Measurements from ENCODE around the gene EBPL.

Gene EBPL

DNA sequence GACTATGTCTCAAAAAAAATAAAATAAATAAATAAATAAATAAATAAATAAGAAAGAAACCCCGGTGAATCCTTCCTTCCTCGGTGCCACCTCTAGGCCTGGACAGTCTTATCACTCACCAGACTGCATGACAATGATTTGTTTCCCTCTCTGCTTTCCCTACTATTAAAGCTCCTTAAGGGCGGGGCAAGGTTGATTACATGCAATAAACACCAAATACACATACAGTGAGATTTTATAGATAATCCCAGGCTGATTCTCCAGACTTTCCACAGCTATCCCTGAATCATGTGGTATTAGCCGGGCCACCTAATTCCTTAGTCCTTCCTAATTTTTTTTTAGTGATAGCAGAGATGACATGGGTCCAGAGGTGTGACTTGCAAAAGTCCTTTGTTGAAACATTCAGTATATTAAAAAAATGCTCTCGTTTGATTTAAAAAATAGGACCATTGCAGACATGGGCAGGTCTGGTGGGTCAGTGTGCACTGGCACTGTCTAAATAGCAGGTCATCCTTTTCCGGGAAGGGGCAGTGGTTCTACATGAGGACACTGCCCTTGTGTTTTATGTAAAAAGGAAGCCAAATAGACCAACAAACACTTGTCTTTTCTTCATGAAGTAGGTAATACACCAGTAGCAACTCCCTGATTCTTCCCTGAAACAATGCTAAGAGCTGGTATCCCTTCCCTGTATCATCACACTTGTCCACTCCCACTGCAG, 14.5 kb downstream of the EBPL start:
- Histone ChIP-seq H3K36me3 (ENCODE audit: insufficient read depth, insufficient read length, low read length) (peaks cover 5% of the 10 kb centered on the region), H3K9ac (ENCODE audit: insufficient read length, low read depth) (no peak overlapping the region), H3K4me1 (ENCODE audit: insufficient read depth, insufficient read length) (no peaks in the 10 kb centered on the region), H3K4me3 (ENCODE audit: insufficient read length, low read depth) (no peak overlapping the region), H3K9me3 (ENCODE audit: insufficient read depth, low read length) (peaks cover 11% of the 10 kb centered on the region; the same call in 1 of the 2 replicates), H3K27me3 (ENCODE audit: insufficient read depth, insufficient read length) (no peaks in the 10 kb centered on the region)
- DNase-seq (ENCODE audit: low read depth, low spot score): no peak
- TF ChIP-seq SUZ12 (IDR thresholded peaks at IDR 0.05; ENCODE audit: extremely low read depth, insufficient read depth, insufficient read length) (no peak), ZNF274 (IDR thresholded peaks at IDR 0.05; ENCODE audit: low read depth, low read length) (no peak), YY1 (IDR thresholded peaks at IDR 0.05; ENCODE audit: insufficient read depth, insufficient read length) (no peak)

DNA sequence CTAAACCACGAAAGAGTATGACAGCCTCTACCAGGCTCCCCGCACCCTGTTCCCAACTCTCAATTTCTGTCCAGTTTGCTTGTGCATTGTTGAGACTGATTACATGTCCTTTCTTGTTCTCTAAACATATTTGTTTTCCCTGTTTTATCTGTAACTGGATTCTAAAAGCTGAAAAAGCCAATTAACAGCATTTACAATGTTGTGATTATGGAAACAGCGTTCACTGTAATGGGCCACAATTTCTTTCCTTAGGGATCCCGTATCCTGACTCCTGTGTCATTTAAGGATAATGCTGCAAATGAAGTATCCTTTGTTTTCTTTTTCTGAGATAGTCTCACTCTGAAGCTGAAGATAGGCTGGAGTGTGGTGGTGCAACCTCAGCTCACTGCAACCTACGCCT, 20.5 kb downstream of the EBPL start:
- DNase-seq (ENCODE audit: low read depth, low spot score): no peak
- Histone ChIP-seq H3K9me3 (ENCODE audit: insufficient read depth, low read length) (no peaks in the 10 kb centered on the region), H3K36me3 (ENCODE audit: insufficient read depth, insufficient read length, low read length) (peaks cover 13% of the 10 kb centered on the region), H3K4me1 (ENCODE audit: insufficient read depth, insufficient read length) (no peaks in the 10 kb centered on the region), H3K27me3 (ENCODE audit: insufficient read depth, insufficient read length) (no peaks in the 10 kb centered on the region), H3K4me3 (ENCODE audit: insufficient read length, low read depth) (no peak overlapping the region), H3K9ac (ENCODE audit: insufficient read length, low read depth) (no peak overlapping the region)
- no peak for TF ChIP-seq SUZ12 (IDR thresholded peaks at IDR 0.05; ENCODE audit: extremely low read depth, insufficient read depth, insufficient read length)
- no peak for TF ChIP-seq YY1 (IDR thresholded peaks at IDR 0.05; ENCODE audit: insufficient read depth, insufficient read length)
- no peak for TF ChIP-seq ZNF274 (IDR thresholded peaks at IDR 0.05; ENCODE audit: low read depth, low read length)

DNA sequence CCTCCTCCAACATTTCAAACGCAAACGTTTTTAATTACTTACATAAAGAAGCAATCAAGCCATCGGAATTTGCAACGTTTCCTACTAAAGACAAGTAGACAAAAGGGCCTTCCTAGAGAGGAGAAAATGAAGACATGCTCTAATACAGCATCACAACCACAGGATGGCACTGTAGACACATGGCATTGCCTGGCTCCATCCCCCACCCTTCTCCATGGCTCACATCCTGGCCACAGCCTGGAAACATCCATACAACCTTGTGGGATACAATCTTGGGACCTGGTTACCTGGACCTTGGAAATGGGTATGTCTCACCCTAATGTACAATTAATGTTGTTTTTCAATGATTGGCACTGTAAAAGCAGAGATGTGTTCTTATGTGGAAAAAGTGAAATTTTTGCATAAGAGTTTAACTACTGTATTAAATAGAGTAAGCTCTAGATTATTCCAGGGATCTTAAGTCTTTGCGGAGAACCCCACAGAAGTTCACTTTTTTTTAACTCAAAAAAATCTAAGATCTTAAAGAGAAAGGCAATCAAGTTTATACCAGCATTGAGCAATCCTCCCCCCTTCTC, 21.5 kb downstream of the EBPL start:
- no peak overlapping the region for H3K9ac ChIP-seq (ENCODE audit: insufficient read length, low read depth)
- H3K36me3 ChIP-seq (ENCODE audit: insufficient read depth, insufficient read length, low read length): peaks cover 15% of the 10 kb centered on the region
- H3K4me3 ChIP-seq (ENCODE audit: insufficient read length, low read depth): no peak overlapping the region
- peak; percentile 50 for DNase-seq (ENCODE audit: low read depth, low spot score)
- no peaks in the 10 kb centered on the region for H3K9me3 ChIP-seq (ENCODE audit: insufficient read depth, low read length)
- no peak for TF ChIP-seq ZNF274 (IDR thresholded peaks at IDR 0.05; ENCODE audit: low read depth, low read length)
- no peak for TF ChIP-seq YY1 (IDR thresholded peaks at IDR 0.05; ENCODE audit: insufficient read depth, insufficient read length)
- H3K4me1 ChIP-seq (ENCODE audit: insufficient read depth, insufficient read length): no peaks in the 10 kb centered on the region
- no peaks in the 10 kb centered on the region for H3K27me3 ChIP-seq (ENCODE audit: insufficient read depth, insufficient read length)

DNA sequence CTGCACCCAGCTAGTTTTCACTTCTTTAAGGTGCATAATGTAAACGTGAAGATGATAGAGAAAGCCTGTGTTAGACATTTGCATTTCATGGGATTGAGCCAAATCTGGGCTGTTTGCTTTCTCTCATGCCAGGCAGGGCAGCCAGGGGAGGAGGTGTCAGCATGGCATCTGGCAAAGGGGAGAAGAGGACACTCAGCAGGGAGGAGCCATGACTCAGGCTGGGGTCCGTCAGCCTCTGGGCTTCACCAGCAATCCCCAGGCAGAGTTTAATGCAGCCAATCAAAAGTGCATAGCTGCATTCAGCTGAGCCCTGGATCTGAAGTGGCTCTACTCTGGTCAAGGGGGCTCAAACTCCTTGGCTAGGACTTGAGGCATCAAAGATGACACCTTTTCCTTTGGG, 23.5 kb downstream of the EBPL start:
- Histone ChIP-seq H3K36me3 (ENCODE audit: insufficient read depth, insufficient read length, low read length) (peaks cover 15% of the 10 kb centered on the region), H3K4me1 (ENCODE audit: insufficient read depth, insufficient read length) (no peaks in the 10 kb centered on the region), H3K9me3 (ENCODE audit: insufficient read depth, low read length) (no peaks in the 10 kb centered on the region), H3K27me3 (ENCODE audit: insufficient read depth, insufficient read length) (no peaks in the 10 kb centered on the region), H3K4me3 (ENCODE audit: insufficient read length, low read depth) (no peak overlapping the region), H3K9ac (ENCODE audit: insufficient read length, low read depth) (no peak overlapping the region)
- no peak for TF ChIP-seq YY1 (IDR thresholded peaks at IDR 0.05; ENCODE audit: insufficient read depth, insufficient read length)
- no peak for TF ChIP-seq ZNF274 (IDR thresholded peaks at IDR 0.05; ENCODE audit: low read depth, low read length)
- no peak for TF ChIP-seq SUZ12 (IDR thresholded peaks at IDR 0.05; ENCODE audit: extremely low read depth, insufficient read depth, insufficient read length)
- DNase-seq (ENCODE audit: low read depth, low spot score): no peak

DNA sequence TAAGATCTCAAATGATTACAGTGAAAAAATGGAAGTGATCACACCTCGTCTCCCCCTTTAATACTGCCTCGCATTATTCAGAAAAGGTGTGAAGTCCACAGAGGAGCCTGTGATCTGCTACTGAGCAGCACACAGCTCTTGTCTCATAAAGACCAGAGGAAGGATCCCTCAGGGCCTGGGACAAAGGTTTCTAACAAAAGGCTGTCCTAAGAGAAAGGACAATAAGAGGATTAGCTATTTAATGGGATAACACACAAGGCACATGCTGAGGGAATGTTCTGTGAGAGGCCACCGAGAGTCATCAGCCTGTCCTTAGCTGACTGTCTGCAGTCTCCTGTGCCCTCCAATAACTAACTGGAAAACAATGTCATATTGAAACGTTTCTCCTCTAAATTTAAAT, 26.7 kb downstream of the EBPL start:
- TF ChIP-seq YY1 (IDR thresholded peaks at IDR 0.05; ENCODE audit: insufficient read depth, insufficient read length) (no peak), ZNF274 (IDR thresholded peaks at IDR 0.05; ENCODE audit: low read depth, low read length) (no peak), SUZ12 (IDR thresholded peaks at IDR 0.05; ENCODE audit: extremely low read depth, insufficient read depth, insufficient read length) (no peak)
- no peaks in the 10 kb centered on the region for H3K9me3 ChIP-seq (ENCODE audit: insufficient read depth, low read length)
- no peak overlapping the region for H3K9ac ChIP-seq (ENCODE audit: insufficient read length, low read depth)
- H3K36me3 ChIP-seq (ENCODE audit: insufficient read depth, insufficient read length, low read length): peaks cover 27% of the 10 kb centered on the region
- no peaks in the 10 kb centered on the region for H3K4me1 ChIP-seq (ENCODE audit: insufficient read depth, insufficient read length)
- H3K4me3 ChIP-seq (ENCODE audit: insufficient read length, low read depth): no peak overlapping the region
- H3K27me3 ChIP-seq (ENCODE audit: insufficient read depth, insufficient read length): no peaks in the 10 kb centered on the region
- DNase-seq (ENCODE audit: low read depth, low spot score): peak; percentile 36

DNA sequence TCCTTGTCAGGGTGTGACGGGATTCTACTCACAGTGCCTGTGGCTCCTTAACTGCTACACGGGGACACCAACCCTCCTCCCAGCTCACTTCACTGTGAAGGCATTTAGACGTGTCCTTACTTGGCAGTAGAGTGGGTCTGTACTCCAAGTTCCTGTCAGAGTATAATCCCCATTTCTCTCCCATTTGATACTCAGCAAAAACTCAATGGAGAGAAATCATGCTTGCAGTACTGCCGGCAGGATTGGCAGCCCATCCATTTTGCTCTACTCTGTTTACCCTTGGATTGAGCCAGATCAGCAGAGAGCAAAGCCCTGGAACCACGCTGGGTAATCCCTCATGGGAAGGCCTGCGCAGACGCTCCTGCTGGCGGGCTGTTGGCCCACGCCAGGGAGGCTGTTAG, 34.0 kb downstream of the EBPL start:
- Histone ChIP-seq H3K9me3 (ENCODE audit: insufficient read depth, low read length) (no peaks in the 10 kb centered on the region), H3K36me3 (ENCODE audit: insufficient read depth, insufficient read length, low read length) (peaks cover 11% of the 10 kb centered on the region), H3K27me3 (ENCODE audit: insufficient read depth, insufficient read length) (no peaks in the 10 kb centered on the region), H3K4me1 (ENCODE audit: insufficient read depth, insufficient read length) (no peaks in the 10 kb centered on the region), H3K4me3 (ENCODE audit: insufficient read length, low read depth) (no peak overlapping the region), H3K9ac (ENCODE audit: insufficient read length, low read depth) (no peak overlapping the region)
- TF ChIP-seq YY1 (IDR thresholded peaks at IDR 0.05; ENCODE audit: insufficient read depth, insufficient read length) (no peak), ZNF274 (IDR thresholded peaks at IDR 0.05; ENCODE audit: low read depth, low read length) (no peak), SUZ12 (IDR thresholded peaks at IDR 0.05; ENCODE audit: extremely low read depth, insufficient read depth, insufficient read length) (no peak)
- DNase-seq (ENCODE audit: low read depth, low spot score): no peak

DNA sequence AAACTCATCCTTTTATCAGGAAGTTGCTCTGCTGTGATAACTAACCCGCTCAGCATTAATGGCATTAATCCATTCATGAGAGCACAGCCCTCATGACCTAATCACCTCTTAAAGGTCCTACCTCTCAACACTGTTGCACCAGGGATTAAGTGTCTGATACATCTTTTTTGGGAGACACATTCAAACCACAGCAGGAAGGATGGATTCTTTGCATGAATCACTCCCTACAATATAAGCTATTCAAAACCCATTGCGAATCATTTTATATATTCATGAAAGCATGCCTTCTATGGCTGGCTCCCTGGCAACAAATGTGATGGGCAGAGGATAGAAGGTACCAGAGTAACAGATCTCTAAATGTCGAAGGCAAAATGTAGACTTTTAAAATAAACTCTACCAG, 35.4 kb downstream of the EBPL start:
- Histone ChIP-seq H3K9me3 (ENCODE audit: insufficient read depth, low read length) (no peaks in the 10 kb centered on the region), H3K4me1 (ENCODE audit: insufficient read depth, insufficient read length) (no peaks in the 10 kb centered on the region), H3K4me3 (ENCODE audit: insufficient read length, low read depth) (no peak overlapping the region), H3K27me3 (ENCODE audit: insufficient read depth, insufficient read length) (no peaks in the 10 kb centered on the region), H3K36me3 (ENCODE audit: insufficient read depth, insufficient read length, low read length) (peaks cover 5% of the 10 kb centered on the region), H3K9ac (ENCODE audit: insufficient read length, low read depth) (no peak overlapping the region)
- TF ChIP-seq SUZ12 (IDR thresholded peaks at IDR 0.05; ENCODE audit: extremely low read depth, insufficient read depth, insufficient read length): no peak
- TF ChIP-seq YY1 (IDR thresholded peaks at IDR 0.05; ENCODE audit: insufficient read depth, insufficient read length): no peak
- TF ChIP-seq ZNF274 (IDR thresholded peaks at IDR 0.05; ENCODE audit: low read depth, low read length): no peak
- DNase-seq (ENCODE audit: low read depth, low spot score): no peak

All from NT2/D1 (cell line).